Right ventricle myocardium inferior (tissue), 1 donor: ENCODE data around the gene GALNTL6. TPM values are rescaled to one million over a fixed set of nuclear protein-coding genes. Genes with fewer than 3 reads are reported as not detected.
"Not testable (repeated sequence)": the region's sequence is repeated elsewhere in the genome, so short reads cannot be mapped to it uniquely, and the experiment has no call there.

Experiments
- ATAC-seq: fragments of 200-7000 bp; cut with Tn5 transposase; one replicate; pipeline ENCODE4 v1.9.1; 2020; ENCODE audit warnings: mild to moderate bottlenecking, moderate library complexity
- DNase-seq: peaks from one replicate; pipeline ENCODE4 v3.0.0; 2021; ENCODE audit errors: missing footprints
- intact Hi-C: fragments of 100-400 bp; cut with DNase I; formaldehyde crosslinking; loops from one replicate; pipeline ENCODE4 v1.11.0; 2022
- total RNA-seq: library from RNA; stranded (reverse); fragmentation: NEBNext Ultra II Directional; extraction: Animal tissue kit (Norgen Biotek cat#: 25700); gene quantifications from one replicate; pipeline ENCODE4 v1.2.1, GENCODE V29; 2021
- donor health status: DM: no; HTN: yes; CAD: no; lungs with severe emphysema.

GALNTL6 gene
- total RNA-seq, 1 donor from 2014 or later = not detected

DNA sequence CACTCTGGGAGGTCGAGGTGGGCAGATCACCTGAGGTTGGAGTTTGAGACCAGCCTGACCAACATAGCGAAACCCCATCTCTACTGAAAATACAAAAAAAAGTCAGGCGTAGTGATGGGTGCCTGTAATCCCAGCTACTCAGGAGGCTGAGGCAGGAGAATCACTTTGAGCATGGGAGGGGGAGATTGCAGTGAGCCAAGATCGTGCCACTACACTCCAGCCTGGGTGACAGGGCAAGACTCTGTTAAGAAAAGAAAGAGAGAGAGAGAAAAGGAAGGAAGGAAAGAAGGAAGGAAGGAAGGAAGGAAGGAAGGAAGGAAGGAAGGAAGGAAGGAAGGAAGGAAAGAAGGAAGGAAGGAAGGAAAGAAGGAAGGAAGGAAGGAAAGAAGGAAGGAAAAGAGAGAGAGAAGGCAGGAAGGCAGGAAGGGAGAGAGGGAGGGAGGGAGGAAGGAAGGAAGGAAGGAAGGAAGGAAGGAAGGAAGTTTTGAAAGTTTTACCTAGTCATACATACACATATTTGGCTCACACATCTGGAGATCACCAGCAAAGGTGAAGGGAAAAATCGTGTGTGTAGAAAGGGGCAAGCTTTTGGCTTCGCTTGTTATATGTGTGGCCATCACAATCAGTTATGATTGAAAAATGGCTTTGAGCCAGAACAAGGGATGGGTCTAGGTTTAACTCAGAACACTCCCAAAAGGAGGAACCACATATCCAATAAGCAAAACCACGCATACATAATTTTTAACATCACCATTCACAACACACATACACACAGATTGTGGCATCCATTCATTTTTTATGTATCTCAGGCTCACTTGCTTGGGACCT is 1208.8 kb downstream of the GALNTL6 start:
- ATAC-seq, DNase-seq, intact Hi-C loops: not testable (repeated sequence)

- intact Hi-C loops = loop anchor here (2.0 kb wide), 1 partner anchor 235 kb away; no protein-coding TSS in a partner anchor
- ATAC-seq = no peak
- DNase-seq = no peak
Measured at GRCh38 chr4:173024203-173024602, 1211.0 kb downstream of the GALNTL6 start.

- ATAC-seq = peak; percentile 76
- intact Hi-C loops = loop anchor here (2.0 to 5.0 kb wide), 2 partner anchors 147 to 234 kb away; no protein-coding TSS in a partner anchor
- no peak for DNase-seq
Measured at GRCh38 chr4:173025131-173025530, 1211.9 kb downstream of the GALNTL6 start.

DNA sequence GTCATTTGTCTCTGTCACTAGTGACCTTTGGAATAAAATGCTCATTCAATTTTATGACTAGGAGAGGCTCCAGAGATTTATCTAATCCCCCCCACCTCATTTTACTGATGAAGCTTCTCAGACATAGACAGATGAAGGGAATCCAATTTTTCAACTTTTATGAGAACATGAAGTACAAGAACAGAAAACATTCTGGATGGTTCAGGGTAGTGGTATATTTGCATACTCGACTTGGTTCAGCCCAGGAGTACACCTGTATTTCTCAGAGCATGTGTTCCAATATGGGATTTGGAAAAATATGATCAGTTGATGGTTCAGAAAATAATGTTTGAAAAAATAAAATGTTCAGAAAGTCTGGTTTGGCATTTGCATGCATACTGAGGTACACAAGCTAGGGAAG is 1224.0 kb downstream of the GALNTL6 start:
- ATAC-seq (no peak), DNase-seq (no peak)
- intact Hi-C loops = no loop called here

GRCh38 chr4:173038192-173038896 is 1225.1 kb downstream of the GALNTL6 start:
- ATAC-seq (no peak), DNase-seq (no peak)
- intact Hi-C loops = no loop called here

- intact Hi-C loops = no loop called here
- no peak for DNase-seq
- peak; percentile 87 for ATAC-seq
Measured at GRCh38 chr4:173039617-173040577, 1226.7 kb downstream of the GALNTL6 start.

DNA sequence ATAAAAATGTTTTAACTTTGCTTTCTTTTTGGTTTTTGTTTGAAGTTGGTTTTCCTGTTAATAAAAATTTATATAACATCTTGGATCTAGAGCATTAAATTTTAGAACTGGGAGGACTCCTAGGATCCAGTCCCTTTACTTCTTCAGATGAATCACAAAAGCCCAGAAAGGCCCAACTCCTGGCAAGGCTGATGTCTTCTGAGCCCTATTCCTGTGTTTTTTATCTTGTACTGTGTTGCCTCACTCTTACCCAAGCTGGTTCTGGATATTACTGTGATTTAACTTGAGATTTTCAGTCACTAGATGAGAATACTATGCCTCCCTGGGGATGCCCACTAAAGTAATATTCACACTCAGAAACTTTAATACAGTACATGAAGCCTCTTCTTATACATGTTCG is 1228.3 kb downstream of the GALNTL6 start:
- ATAC-seq (peak; percentile 73), DNase-seq (no peak)
- intact Hi-C loops = no loop called here

GRCh38 chr4:173042139-173042538 is 1228.9 kb downstream of the GALNTL6 start:
- DNase-seq, ATAC-seq, intact Hi-C loops: not testable (repeated sequence)

GRCh38 chr4:173044340-173044739 is 1231.1 kb downstream of the GALNTL6 start:
- no peak for ATAC-seq
- intact Hi-C loops = no loop called here
- no peak for DNase-seq

DNA sequence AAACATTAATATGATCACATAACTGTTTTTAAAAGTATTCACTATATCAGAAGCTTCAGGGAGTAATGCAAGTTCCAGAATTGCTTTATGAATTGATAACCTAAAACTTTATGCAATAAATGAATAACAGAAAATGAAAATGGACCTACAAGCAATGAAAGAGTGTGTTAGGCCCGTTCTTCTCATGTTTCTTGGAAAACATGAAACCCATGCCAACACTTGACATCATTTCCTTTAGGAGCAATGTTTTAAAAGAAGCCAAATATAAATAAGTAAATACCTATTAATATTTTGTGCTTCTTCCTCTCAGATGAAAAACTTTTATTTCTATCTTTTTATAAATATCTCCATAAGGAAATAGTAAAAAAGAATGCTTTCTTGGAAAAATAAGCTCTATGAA is 1232.4 kb downstream of the GALNTL6 start:
- intact Hi-C loops = no loop called here
- no peak for ATAC-seq
- DNase-seq = no peak

GRCh38 chr4:173046144-173046543 is 1232.9 kb downstream of the GALNTL6 start:
- intact Hi-C loops = no loop called here
- ATAC-seq (no peak), DNase-seq (no peak)

- ATAC-seq (no peak), DNase-seq (no peak)
- intact Hi-C loops = no loop called here
Measured at GRCh38 chr4:173046818-173047217, 1233.6 kb downstream of the GALNTL6 start.

GRCh38 chr4:173051232-173051631 is 1238.0 kb downstream of the GALNTL6 start:
- no peak for DNase-seq
- intact Hi-C loops = no loop called here

GRCh38 chr4:173051716-173052115 is 1238.5 kb downstream of the GALNTL6 start:
- intact Hi-C loops = no loop called here
- ATAC-seq (no peak), DNase-seq (no peak)

More at GRCh38 chr4:173051232-173051631, 1238.0 kb downstream of the GALNTL6 start:
- ATAC-seq = no peak

GRCh38 chr4:173052439-173052838 is 1239.2 kb downstream of the GALNTL6 start:
- ATAC-seq (no peak), DNase-seq (no peak)
- intact Hi-C loops = no loop called here

- intact Hi-C loops = no loop called here
- no peak for DNase-seq
- no peak for ATAC-seq
Measured at GRCh38 chr4:173056271-173056670, 1243.1 kb downstream of the GALNTL6 start.

DNA sequence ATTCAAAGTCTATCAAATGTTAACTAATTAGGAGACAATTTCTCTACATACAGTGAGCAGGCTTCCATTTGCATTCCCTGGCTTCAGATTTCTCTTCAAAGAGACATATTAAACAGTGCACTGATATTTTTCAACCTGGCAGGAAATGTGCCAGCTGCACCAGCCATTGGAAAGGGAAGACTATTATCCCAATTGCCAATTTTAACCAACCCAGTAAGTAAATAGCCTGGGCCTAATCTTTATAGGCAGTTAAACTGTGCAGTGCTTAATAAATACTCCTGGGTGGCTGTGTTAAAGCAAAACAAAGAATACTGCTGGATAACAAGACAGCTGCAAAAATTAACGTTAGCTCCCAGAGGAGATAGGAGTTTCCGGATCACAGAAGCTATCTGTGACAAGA is 1243.5 kb downstream of the GALNTL6 start:
- intact Hi-C loops = no loop called here
- ATAC-seq = no peak
- DNase-seq = no peak

- ATAC-seq (no peak), DNase-seq (no peak)
- intact Hi-C loops = no loop called here
Measured at GRCh38 chr4:173057442-173057841, 1244.2 kb downstream of the GALNTL6 start.

- DNase-seq (no peak), ATAC-seq (no peak)
- intact Hi-C loops = no loop called here
Measured at GRCh38 chr4:173057901-173058300, 1244.7 kb downstream of the GALNTL6 start.
